AG04450 (cell line): ENCODE data around the gene OXCT1. TPM values are rescaled to one million over a fixed set of nuclear protein-coding genes. Genes with fewer than 3 reads are reported as not detected.
A peak's percentile ranks its signal among the peaks of the same experiment; 100 is the strongest.

ENCODE experiments used
- CTCF ChIA-PET: fragments of 300-600, 350-600 bp; formaldehyde crosslinking; extraction: SDS; loops from one replicate; lab custom pipeline; 2022; ENCODE audit warnings: antibody characterized with exemption, inconsistent platforms; lab: Charles Lee
- POLR2A ChIA-PET: fragments of 350-600 bp; formaldehyde crosslinking; extraction: SDS; loops from one replicate; lab custom pipeline; 2021; ENCODE audit warnings: antibody characterized with exemption, inconsistent platforms; lab: Yijun Ruan, JAX
- DNase-seq: peaks from one replicate; pipeline ENCODE4 v3.0.0-alpha.2; 2011; ENCODE audit warnings: low read depth, low spot score
- H3K27ac ChIP-seq: one replicate; pipeline ENCODE4 v1.5.1; 2012; ENCODE audit warnings: low read depth, low read length, control low read depth
- H3K27me3 ChIP-seq: one replicate; pipeline ENCODE4 v1.6.0; 2012; ENCODE audit warnings: low read length; ENCODE audit not compliant: control insufficient read depth, insufficient read depth
- H3K4me3 ChIP-seq: 2 replicates; pipeline ENCODE4 v1.5.1; 2011; ENCODE audit warnings: mild to moderate bottlenecking, low read depth, low read length, control low read depth
- H3K9me3 ChIP-seq: 2 replicates; pipeline ENCODE4 v1.5.1; 2012; ENCODE audit warnings: low read length; ENCODE audit not compliant: control insufficient read depth, insufficient read depth
- CTCF ChIP-seq: IDR thresholded peaks from 2 replicates; pipeline ENCODE4 v1.5.1; 2011; ENCODE audit warnings: low read depth, low read length, control low read depth, inconsistent platforms
- polyA plus RNA-seq: library from polyadenylated mRNA; depleted of rRNA; stranded (reverse); fragments of >200 nt; gene quantifications from 2 replicates; pipeline ENCODE4 v1.2.3, GENCODE V29; 2011

The OXCT1 gene
- polyA plus RNA-seq, 1 experiment: 31.7 TPM

DNA sequence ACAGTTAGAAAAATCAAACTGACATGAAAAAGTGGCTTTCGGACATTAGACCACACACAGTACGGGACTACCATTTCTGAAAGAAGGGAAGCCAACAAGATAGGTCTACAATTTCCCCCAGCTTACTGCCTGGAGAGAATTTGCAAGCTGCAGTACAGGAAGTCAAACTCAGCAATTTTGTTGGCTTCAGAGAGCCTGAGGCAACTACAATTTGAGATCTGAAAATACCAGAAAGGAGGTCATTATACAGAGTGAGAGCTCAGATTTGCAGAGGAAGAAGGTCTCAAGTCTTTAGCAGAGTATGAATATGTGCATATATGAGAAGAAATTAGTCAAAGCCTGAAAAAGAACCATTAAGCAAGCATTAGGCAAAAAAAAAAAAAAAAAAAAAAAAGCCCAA is 83.0 kb downstream of the OXCT1 start:
- DNase-seq: no peak
- no peak overlapping the region for H3K4me3 ChIP-seq
- ChIA-PET CTCF (interaction anchor here (0.6 to 1.8 kb wide), 3 partner anchors 21 to 65 kb away, joined by 3 to 10 read pairs (median 3); no protein-coding TSS in a partner anchor), POLR2A (no interaction called here)
- H3K27me3 ChIP-seq: no peaks in the 10 kb centered on the region
- TF ChIP-seq CTCF: no peak
- H3K27ac ChIP-seq: no peak overlapping the region
- H3K9me3 ChIP-seq: no peaks in the 10 kb centered on the region

GRCh38 chr5:41785061-41785460 is 85.2 kb downstream of the OXCT1 start:
- no peak overlapping the region for H3K4me3 ChIP-seq
- H3K27me3 ChIP-seq: no peaks in the 10 kb centered on the region
- H3K27ac ChIP-seq: no peak overlapping the region
- TF ChIP-seq CTCF: no peak
- DNase-seq: no peak
- H3K9me3 ChIP-seq: no peaks in the 10 kb centered on the region
- ChIA-PET POLR2A (no interaction called here), CTCF (interaction anchor here (1.0 kb wide), 1 partner anchor 9 kb away, joined by 4 read pairs; no protein-coding TSS in a partner anchor)

- no peak for TF ChIP-seq CTCF
- H3K4me3 ChIP-seq: no peak overlapping the region
- no peaks in the 10 kb centered on the region for H3K9me3 ChIP-seq
- DNase-seq: no peak
- ChIA-PET POLR2A (no interaction called here), CTCF (no interaction called here)
- no peak overlapping the region for H3K27ac ChIP-seq
- H3K27me3 ChIP-seq: no peaks in the 10 kb centered on the region
Measured at GRCh38 chr5:41778410-41778809, 91.8 kb downstream of the OXCT1 start.

DNA sequence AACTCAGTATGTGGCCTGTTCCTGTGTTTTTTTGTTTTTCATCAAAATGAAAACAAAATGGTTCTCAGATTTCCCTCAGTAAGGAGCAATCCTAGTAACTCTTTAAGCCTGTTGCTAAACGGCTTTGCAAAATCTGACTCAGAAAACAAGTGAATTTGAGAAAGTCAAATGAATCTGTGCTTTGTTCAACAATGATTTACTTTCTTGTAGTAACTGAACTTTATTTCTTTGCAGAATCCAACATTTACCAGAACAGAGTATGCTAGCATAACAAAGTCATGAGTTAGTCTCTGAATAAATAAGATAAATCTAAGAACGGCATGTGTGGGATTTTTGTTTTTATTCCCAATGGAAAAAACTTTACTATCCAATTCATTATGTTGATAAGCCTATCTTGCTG is 93.8 kb downstream of the OXCT1 start:
- peak; percentile 6 for DNase-seq
- CTCF ChIA-PET: interaction anchor here (0.6 to 1.3 kb wide), 2 partner anchors 16 to 69 kb away, joined by 4 read pairs; no protein-coding TSS in a partner anchor
- H3K27me3 ChIP-seq: no peaks in the 10 kb centered on the region
- no peak for TF ChIP-seq CTCF
- H3K9me3 ChIP-seq: no peaks in the 10 kb centered on the region
- POLR2A ChIA-PET: no interaction called here
- H3K27ac ChIP-seq: no peak overlapping the region
- no peak overlapping the region for H3K4me3 ChIP-seq

GRCh38 chr5:41773799-41774198 is 96.4 kb downstream of the OXCT1 start:
- TF ChIP-seq CTCF: no peak
- H3K27me3 ChIP-seq: no peaks in the 10 kb centered on the region
- H3K4me3 ChIP-seq: no peak overlapping the region
- no peak overlapping the region for H3K27ac ChIP-seq
- no peaks in the 10 kb centered on the region for H3K9me3 ChIP-seq
- POLR2A ChIA-PET: no interaction called here
- DNase-seq: no peak
- CTCF ChIA-PET: interaction anchor here (0.6 to 1.5 kb wide), 3 partner anchors 14 to 69 kb away, joined by 3 read pairs; no protein-coding TSS in a partner anchor
